ENCODE results near the gene TUBA1C.

Gene TUBA1C

GRCh38 chr12:49232940-49233841, 31.7 kb upstream of the TUBA1C start (continued):
- TF ChIP-seq ZNF488 (tag by site-specific recombination; IDR thresholded peaks at IDR 0.05) (no peak), ZNF596 (tag by site-specific recombination; IDR thresholded peaks at IDR 0.05) (peak; percentile 33; the same call in 1 of the 2 replicates), ZNF202 (tag by site-specific recombination; IDR thresholded peaks at IDR 0.05; ENCODE audit: borderline replicate concordance) (no peak), ZBTB44 (tag by site-specific recombination; IDR thresholded peaks at IDR 0.05) (no peak), ZNF148 (tag by site-specific recombination; IDR thresholded peaks at IDR 0.05; ENCODE audit: borderline replicate concordance) (no peak), IKZF3 (tag by site-specific recombination; IDR thresholded peaks at IDR 0.05) (peak; percentile 31; the same call in 1 of the 2 replicates), RBAK (tag by site-specific recombination; IDR thresholded peaks at IDR 0.05) (no peak), ZNF792 (tag by site-specific recombination; IDR thresholded peaks at IDR 0.05) (no peak), ZXDB (tag by site-specific recombination; IDR thresholded peaks at IDR 0.05) (no peak), ZNF473 (tag by site-specific recombination; IDR thresholded peaks at IDR 0.05) (no peak), ZNF521 (tag by site-specific recombination; IDR thresholded peaks at IDR 0.05) (no peak), ZNF274 (IDR thresholded peaks at IDR 0.05; ENCODE audit: low read length) (no peak), ZNF274 (tag by site-specific recombination; IDR thresholded peaks at IDR 0.05; ENCODE audit: borderline replicate concordance) (no peak), PRDM4 (tag by site-specific recombination; IDR thresholded peaks at IDR 0.05) (no peak), ZBTB11 (tag by site-specific recombination; conservative IDR thresholded peaks at IDR 0.05; ENCODE audit: low read depth) (no peak), ZNF510 (tag by site-specific recombination; IDR thresholded peaks at IDR 0.05; ENCODE audit: insufficient replicate concordance) (no peak), ZFHX2 (tag by site-specific recombination; conservative IDR thresholded peaks at IDR 0.05) (no peak), ZNF366 (tag by site-specific recombination; conservative IDR thresholded peaks at IDR 0.05) (no peak), BCL11B (tag by site-specific recombination; IDR thresholded peaks at IDR 0.05; ENCODE audit: low read depth) (0 out of 2 replicates have a peak, but pooled peaks have one; percentile 19), ZBTB20 (tag by site-specific recombination; IDR thresholded peaks at IDR 0.05) (peak; percentile 20; the same call in 1 of the 2 replicates), TRIM28 (IDR thresholded peaks at IDR 0.05; ENCODE audit: borderline replicate concordance, low read length) (no peak), ATF2 (tag by site-specific recombination; IDR thresholded peaks at IDR 0.05; ENCODE audit: low read depth) (no peak), BCL11A (tag by site-specific recombination; IDR thresholded peaks at IDR 0.05; ENCODE audit: low read depth) (no peak), GLIS1 (tag by site-specific recombination; IDR thresholded peaks at IDR 0.05) (peak; percentile 56), GFI1B (tag by site-specific recombination; IDR thresholded peaks at IDR 0.05) (no peak), ZNF548 (tag by site-specific recombination; IDR thresholded peaks at IDR 0.05) (no peak), ZNF239 (tag by site-specific recombination; IDR thresholded peaks at IDR 0.05) (no peak)
